Mesenteric fat pad (tissue), 1 donor: Measurements from ENCODE around the gene CCR3. TPM values are rescaled to one million over a fixed set of nuclear protein-coding genes. Genes with fewer than 3 reads are reported as not detected.

Experiments used
- DNase-seq: peaks from one replicate; pipeline ENCODE4 v3.0.0-alpha.2; 2020; ENCODE audit warnings: low spot score
- total RNA-seq: library from RNA; stranded (reverse); fragmentation: NEBNext Ultra II Directional; extraction: Animal tissue kit (Norgen Biotek cat#: 25700); gene quantifications from one replicate; pipeline ENCODE4 v1.2.1, GENCODE V29; 2021
- donor health status: DM: yes; HTN: yes; CAD: no.

Gene CCR3
- total RNA-seq, 1 donor from 2014 or later, result not detected

GRCh38 chr3:46297658-46298423, 55.6 kb downstream of the CCR3 start:
- peak; percentile 83 for DNase-seq

GRCh38 chr3:46298871-46299607, 56.8 kb downstream of the CCR3 start:
- DNase-seq, result no peak

GRCh38 chr3:46299608-46300460, 57.6 kb downstream of the CCR3 start:
- no peak for DNase-seq

GRCh38 chr3:46300461-46300789, 58.2 kb downstream of the CCR3 start:
- no peak for DNase-seq

GRCh38 chr3:46301122-46301835, 59.0 kb downstream of the CCR3 start:
- no peak for DNase-seq

GRCh38 chr3:46303240-46303639, 61.0 kb downstream of the CCR3 start:
- no peak for DNase-seq

- no peak for DNase-seq
These were observed 62.5 kb downstream of the CCR3 start for GRCh38 chr3:46304739-46305138.

- no peak for DNase-seq
These were observed 70.7 kb downstream of the CCR3 start for GRCh38 chr3:46312991-46313390.

GRCh38 chr3:46314517-46314916, 72.3 kb downstream of the CCR3 start:
- no peak for DNase-seq

- no peak for DNase-seq
These were observed 73.9 kb downstream of the CCR3 start for GRCh38 chr3:46316206-46316605.

Other genes starting within 250 kb of the CCR3 start
- gene FYCO1, start 246.6 kb upstream of the CCR3 start, total RNA-seq, result 43.5 TPM
- 0.16 TPM for gene XCR1, start 215.0 kb upstream of the CCR3 start, total RNA-seq
- 39.7 TPM for gene CCR1, start 34.1 kb upstream of the CCR3 start, total RNA-seq
- gene CCR2, start 111.7 kb downstream of the CCR3 start, total RNA-seq, result 3.3 TPM
- gene CCR5, start 128.5 kb downstream of the CCR3 start, total RNA-seq, result 1.7 TPM
- gene CCRL2, start 164.8 kb downstream of the CCR3 start, total RNA-seq, result 8.8 TPM
- gene LTF, start 222.4 kb downstream of the CCR3 start, total RNA-seq, result 4.3 TPM